Karpas-422 (cell line): Measurements from ENCODE around the gene VCAM1. TPM values are rescaled to one million over a fixed set of nuclear protein-coding genes. Genes with fewer than 3 reads are reported as not detected.

Experiments used
- DNase-seq: peaks from one replicate; pipeline ENCODE4 v3.0.0-alpha.2; 2015
- H2AFZ ChIP-seq: fragments of 200-600 bp; sonication (generic); 2 replicates; pipeline ENCODE4 v1.6.1; 2014; ENCODE audit warnings: antibody characterized with exemption, low read length, mixed read lengths
- H3K27ac ChIP-seq: fragments of 200-600 bp; sonication (generic); 2 replicates; pipeline ENCODE4 v1.5.1; 2014; ENCODE audit warnings: mild to moderate bottlenecking, low read length, moderate library complexity
- H3K27me3 ChIP-seq: fragments of 200-600 bp; sonication (generic); 2 replicates; pipeline ENCODE4 v1.6.1; 2014; ENCODE audit warnings: low read length, mixed read lengths
- H3K36me3 ChIP-seq: fragments of 200-600 bp; sonication (generic); 2 replicates; pipeline ENCODE4 v1.6.1; 2014; ENCODE audit warnings: low read length, mixed read lengths; ENCODE audit not compliant: insufficient read depth
- H3K4me1 ChIP-seq: fragments of 200-600 bp; sonication (generic); 2 replicates; pipeline ENCODE4 v1.6.1; 2014; ENCODE audit warnings: mild to moderate bottlenecking, low read length, mixed read lengths
- H3K4me2 ChIP-seq: fragments of 200-600 bp; sonication (generic); 2 replicates; pipeline ENCODE4 v1.6.1; 2014; ENCODE audit warnings: low read length, low read depth, mild to moderate bottlenecking; ENCODE audit not compliant: poor library complexity, severe bottlenecking
- H3K4me3 ChIP-seq: fragments of 200-600 bp; sonication (generic); 2 replicates; pipeline ENCODE4 v1.5.1; 2014; ENCODE audit warnings: mild to moderate bottlenecking, antibody characterized with exemption, low read length, mixed read lengths
- H3K79me2 ChIP-seq: fragments of 200-600 bp; sonication (generic); 2 replicates; pipeline ENCODE4 v1.6.1; 2014; ENCODE audit warnings: mild to moderate bottlenecking, low read length, mixed read lengths
- H3K9ac ChIP-seq: fragments of 200-600 bp; sonication (generic); 2 replicates; pipeline ENCODE4 v1.6.0; 2014; ENCODE audit warnings: low read length
- H3K9me2 ChIP-seq: fragments of 200-600 bp; sonication (generic), shearing (Covaris generic); replicated peaks from 2 replicates; pipeline ENCODE4 v1.6.0; 2014; ENCODE audit warnings: mild to moderate bottlenecking, low read length, moderate library complexity; ENCODE audit not compliant: insufficient read depth
- H3K9me3 ChIP-seq: fragments of 300-700, 200-600 bp; sonication (generic); 2 replicates; pipeline ENCODE4 v1.6.1; 2014; ENCODE audit warnings: low read length, mixed read lengths
- H4K20me1 ChIP-seq: fragments of 200-600 bp; sonication (generic); 2 replicates; pipeline ENCODE4 v1.6.1; 2014; ENCODE audit warnings: mild to moderate bottlenecking, antibody characterized with exemption, low read length, low read depth; ENCODE audit not compliant: insufficient read depth
- total RNA-seq: library from RNA; depleted of rRNA; stranded (reverse); fragments of >200 nt; shearing (Covaris generic); gene quantifications from 2 replicates; pipeline ENCODE4 v1.2.3, GENCODE V29; 2014; ENCODE audit warnings: low replicate concordance; rRNA removed

The VCAM1 gene
- total RNA-seq, 1 experiment from 2014 or later, result not detected

- H3K36me3 ChIP-seq, result no peaks in the 10 kb centered on the region
- no peak overlapping the region for H3K27ac ChIP-seq
These were observed 66.0 kb downstream of the VCAM1 start for GRCh38 chr1:100785470-100786052.

GRCh38 chr1:100786870-100787269, 67.3 kb downstream of the VCAM1 start:
- H3K27ac ChIP-seq, result no peak overlapping the region
- no peaks in the 10 kb centered on the region for H3K36me3 ChIP-seq
- no peak overlapping the region for H3K4me2 ChIP-seq
- no peaks in the 10 kb centered on the region for H3K79me2 ChIP-seq
- no peaks in the 10 kb centered on the region for H3K9me2 ChIP-seq
- H3K4me3 ChIP-seq, result no peak overlapping the region
- no peak for DNase-seq
- H3K9ac ChIP-seq, result no peak overlapping the region
- H4K20me1 ChIP-seq, result no peaks in the 10 kb centered on the region
- H3K9me3 ChIP-seq, result no peaks in the 10 kb centered on the region
- no peaks in the 10 kb centered on the region for H3K27me3 ChIP-seq
- H2AFZ ChIP-seq, result no peak overlapping the region
- H3K4me1 ChIP-seq, result no peaks in the 10 kb centered on the region

More at GRCh38 chr1:100785470-100786052, 66.0 kb downstream of the VCAM1 start:
- Histone ChIP-seq H3K4me1 (no peaks in the 10 kb centered on the region), H2AFZ (no peak overlapping the region), H3K4me3 (no peak overlapping the region), H3K9me2 (no peaks in the 10 kb centered on the region), H3K4me2 (no peak overlapping the region), H3K79me2 (no peaks in the 10 kb centered on the region), H4K20me1 (no peaks in the 10 kb centered on the region), H3K9me3 (no peaks in the 10 kb centered on the region), H3K9ac (no peak overlapping the region), H3K27me3 (no peaks in the 10 kb centered on the region)
- DNase-seq, result no peak

Other genes starting within 250 kb of the VCAM1 start
- gene GPR88, start 181.6 kb upstream of the VCAM1 start, total RNA-seq, result not detected in 2 replicates
- 4.6 and 17.0 TPM in 2 replicates for gene EXTL2, start 175.1 kb downstream of the VCAM1 start, total RNA-seq
- gene SLC30A7, start 176.3 kb downstream of the VCAM1 start, total RNA-seq, result 8.9 and 28.8 TPM in 2 replicates